D721Med (cell line): ENCODE data around the gene CPLX3.

ENCODE experiments used
- DNase-seq: peaks from one replicate; pipeline ENCODE4 v3.0.0; 2011; ENCODE audit warnings: low spot score; ENCODE audit not compliant: insufficient read length
- FAIRE-seq: peaks from 2 replicates; lab custom pipeline; 2011; peaks lifted over from hg19 to GRCh38; lab: Jason Lieb, UNC
- TF ChIP-seq, protein P1 (sequence below): IDR thresholded peaks from 2 replicates; pipeline ENCODE4 v1.5.1; 2012; ENCODE audit warnings: mild to moderate bottlenecking, control low read depth; ENCODE audit not compliant: insufficient read depth; ENCODE audit errors: missing control alignments

Gene CPLX3

DNA sequence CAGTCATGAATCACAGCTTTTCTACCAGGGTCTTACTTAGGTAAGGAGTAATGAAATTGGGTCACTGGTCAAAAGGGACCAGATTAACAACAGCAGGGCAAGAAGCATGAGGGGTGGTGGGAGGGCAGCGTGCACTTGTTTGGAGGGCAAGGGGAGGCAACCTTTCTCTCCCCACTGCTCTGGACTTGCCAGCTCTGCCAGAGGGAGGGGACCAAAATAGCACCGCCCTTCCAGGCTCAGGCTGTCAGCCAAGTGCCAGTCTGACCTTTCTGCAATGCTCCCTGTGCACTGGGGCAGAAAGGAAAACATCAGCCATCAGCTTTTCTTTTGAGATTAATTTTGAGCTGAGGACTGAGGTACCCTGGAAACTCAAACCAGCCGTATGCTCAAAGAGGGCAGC, 21.0 kb downstream of the CPLX3 start:
- no peak for FAIRE-seq
- DNase-seq = no peak
- TF ChIP-seq, protein P1, sequence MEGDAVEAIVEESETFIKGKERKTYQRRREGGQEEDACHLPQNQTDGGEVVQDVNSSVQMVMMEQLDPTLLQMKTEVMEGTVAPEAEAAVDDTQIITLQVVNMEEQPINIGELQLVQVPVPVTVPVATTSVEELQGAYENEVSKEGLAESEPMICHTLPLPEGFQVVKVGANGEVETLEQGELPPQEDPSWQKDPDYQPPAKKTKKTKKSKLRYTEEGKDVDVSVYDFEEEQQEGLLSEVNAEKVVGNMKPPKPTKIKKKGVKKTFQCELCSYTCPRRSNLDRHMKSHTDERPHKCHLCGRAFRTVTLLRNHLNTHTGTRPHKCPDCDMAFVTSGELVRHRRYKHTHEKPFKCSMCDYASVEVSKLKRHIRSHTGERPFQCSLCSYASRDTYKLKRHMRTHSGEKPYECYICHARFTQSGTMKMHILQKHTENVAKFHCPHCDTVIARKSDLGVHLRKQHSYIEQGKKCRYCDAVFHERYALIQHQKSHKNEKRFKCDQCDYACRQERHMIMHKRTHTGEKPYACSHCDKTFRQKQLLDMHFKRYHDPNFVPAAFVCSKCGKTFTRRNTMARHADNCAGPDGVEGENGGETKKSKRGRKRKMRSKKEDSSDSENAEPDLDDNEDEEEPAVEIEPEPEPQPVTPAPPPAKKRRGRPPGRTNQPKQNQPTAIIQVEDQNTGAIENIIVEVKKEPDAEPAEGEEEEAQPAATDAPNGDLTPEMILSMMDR = no peak

DNA sequence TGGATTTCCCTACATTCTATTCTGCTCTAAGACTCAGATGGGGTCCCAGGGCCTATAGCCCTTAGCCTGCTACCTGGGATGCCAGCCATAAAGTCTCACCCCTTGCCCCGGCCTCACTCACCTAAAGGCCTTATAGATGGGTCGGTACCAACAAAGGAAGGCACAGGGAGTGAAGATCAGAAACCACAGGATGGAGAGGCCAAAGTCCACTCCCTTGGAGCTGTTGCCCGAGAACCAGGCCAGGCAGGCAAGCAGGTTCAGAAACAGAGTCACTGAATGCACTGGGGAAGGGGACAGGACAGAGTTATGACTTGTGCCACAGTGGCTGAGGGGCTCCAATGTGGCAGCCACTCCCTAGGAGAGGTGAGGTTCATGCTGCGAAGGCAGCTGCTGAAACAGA, 24.0 kb downstream of the CPLX3 start:
- no peak for FAIRE-seq
- DNase-seq = no peak
- TF ChIP-seq, protein P1 = no peak

DNA sequence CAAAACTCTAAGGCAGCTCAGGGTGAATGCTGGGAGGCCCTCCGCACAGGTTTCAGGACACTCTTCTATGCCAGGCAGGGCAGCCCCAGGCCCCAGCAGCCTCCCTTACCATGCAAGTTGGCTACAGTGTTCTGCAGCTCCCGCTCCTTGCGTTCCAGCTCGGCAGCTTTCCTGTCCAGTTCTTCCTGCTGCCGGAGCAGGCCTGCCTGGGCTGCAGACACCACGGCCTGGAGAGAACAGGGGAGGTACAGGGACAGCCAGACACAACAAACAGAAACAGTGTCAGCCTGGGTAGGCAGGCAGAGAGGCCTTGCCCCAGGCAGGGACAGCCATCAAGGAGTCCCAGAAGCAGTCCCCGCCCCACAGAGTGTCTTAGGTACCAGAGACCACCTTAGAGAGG, 25.5 kb downstream of the CPLX3 start:
- FAIRE-seq (no peak), DNase-seq (no peak)
- TF ChIP-seq, protein P1 = no peak

DNA sequence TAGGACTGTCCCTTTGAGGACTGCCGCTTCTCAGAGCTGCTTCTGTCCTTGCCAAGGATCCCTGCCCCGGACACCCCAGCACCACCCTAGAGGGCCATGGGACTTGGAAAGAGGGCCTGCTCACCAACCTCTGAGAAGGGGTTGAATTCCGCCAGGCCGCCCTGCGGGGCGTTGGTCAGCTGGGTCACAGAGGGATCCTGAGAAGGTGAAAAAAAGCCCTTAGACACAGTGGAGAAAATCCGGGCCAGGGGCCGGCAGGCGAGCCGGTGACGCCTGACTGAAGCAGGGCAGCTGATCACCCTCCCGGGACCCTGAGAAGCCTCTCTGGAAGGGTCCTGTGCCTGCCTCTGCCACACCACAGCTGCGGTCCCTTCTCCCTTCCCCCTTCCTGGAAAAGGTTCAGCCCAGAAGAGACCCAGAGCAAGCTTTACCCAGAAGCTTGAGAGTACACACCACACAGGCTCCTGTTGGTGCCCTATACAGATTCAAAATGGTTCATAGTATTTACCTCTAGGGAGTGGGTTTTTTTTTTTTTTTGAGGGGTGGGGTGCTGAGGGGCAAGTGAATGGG, 28.1 kb downstream of the CPLX3 start:
- FAIRE-seq = no peak
- TF ChIP-seq, protein P1 = no peak
- no peak for DNase-seq

DNA sequence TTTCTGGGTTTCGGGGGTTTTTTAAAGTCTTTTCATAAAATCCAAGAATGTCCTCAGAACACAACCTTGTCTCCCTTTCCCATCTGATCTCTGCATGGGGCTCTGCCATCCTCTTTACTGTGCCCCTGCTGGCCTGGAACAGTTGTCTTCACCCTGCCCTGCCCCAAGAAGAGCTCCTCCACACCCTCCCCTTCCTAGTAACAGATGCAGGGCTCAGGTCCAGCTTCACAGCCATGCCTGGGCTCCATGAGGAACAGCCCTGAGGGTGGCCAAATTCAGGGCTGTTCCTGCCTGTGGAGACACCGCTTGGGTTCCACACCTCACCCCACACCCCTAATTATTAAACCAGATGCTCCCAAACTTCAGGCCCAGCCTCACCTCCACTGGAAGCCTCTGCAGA, 29.4 kb downstream of the CPLX3 start:
- FAIRE-seq (no peak), DNase-seq (no peak)
- TF ChIP-seq, protein P1 = no peak

DNA sequence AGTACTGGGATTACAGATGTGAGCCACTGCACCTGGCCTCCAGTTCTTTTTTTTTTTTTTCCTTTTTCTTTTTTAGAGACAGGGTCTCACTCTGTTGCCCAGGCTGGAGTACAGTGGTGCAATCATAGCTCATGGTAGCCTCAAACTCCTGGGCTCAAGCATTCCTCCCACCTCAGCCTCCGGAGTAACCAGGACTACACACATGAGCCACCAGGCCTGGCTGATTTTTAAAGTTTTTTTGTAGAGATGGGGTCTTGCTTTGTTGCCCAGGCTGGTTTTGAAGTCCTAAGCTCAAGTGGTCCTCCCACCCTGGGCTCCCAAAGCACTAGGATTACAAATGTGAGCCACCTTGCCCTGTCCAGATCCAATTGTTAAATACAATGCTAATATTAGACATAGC, 30.1 kb downstream of the CPLX3 start:
- no peak for FAIRE-seq
- TF ChIP-seq, protein P1 = no peak

DNA sequence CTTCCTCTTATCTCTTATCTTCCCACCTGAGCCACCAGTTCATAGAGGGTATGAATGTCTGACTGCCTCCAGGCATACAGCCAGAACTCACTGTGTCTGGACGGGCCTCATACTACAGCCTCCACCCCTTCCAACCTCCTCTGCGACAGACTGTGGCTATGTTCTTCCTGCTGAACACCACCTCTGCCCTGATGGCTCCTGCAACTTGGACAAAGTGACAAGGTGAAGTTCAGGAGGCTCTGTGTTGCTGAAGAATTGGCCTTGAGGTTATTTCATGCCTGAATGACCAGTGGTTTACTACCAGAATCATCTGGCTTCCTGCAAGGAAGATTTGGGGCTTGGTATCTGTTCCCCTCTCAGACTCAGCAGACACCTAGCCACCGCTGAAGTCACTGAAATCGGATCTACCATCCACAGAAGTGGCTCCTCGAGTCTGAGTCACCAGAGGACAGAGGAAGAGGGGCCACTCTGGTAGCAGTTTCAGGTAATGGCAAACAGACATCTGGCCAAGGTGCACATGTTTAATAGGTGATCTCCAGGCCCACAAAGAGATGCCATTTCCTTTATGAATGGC, 30.7 kb downstream of the CPLX3 start:
- TF ChIP-seq, protein P1 = no peak
- no peak for FAIRE-seq
- DNase-seq = no peak

More for the DNA sequence above, 30.1 kb downstream of the CPLX3 start:
- DNase-seq = no peak
